Measurements from ENCODE around the gene FSCN2. TPM values are rescaled to one million over a fixed set of nuclear protein-coding genes. Genes with fewer than 3 reads are reported as not detected.

FSCN2 gene
- total and polyA plus RNA-seq, 2 experiments from 2014 or later = 0.13 to 1.6 TPM

GRCh38 chr17:81487487-81488275 is 40.5 kb upstream of the FSCN2 start:
- Histone ChIP-seq H3F3A (replicated peaks; ENCODE audit: low read depth) (peaks cover 4% of the 10 kb centered on the region), H3K4me2 (peak overlapping the region; percentile 78), H3K4me3 (peak overlapping the region; percentile 51; the same call in 1 of the 2 replicates), H3K4me1 (ENCODE audit: insufficient read depth) (peaks cover 32% of the 10 kb centered on the region), H4K20me1 (replicated peaks; ENCODE audit: insufficient read depth) (no peaks in the 10 kb centered on the region), H3K27me3 (ENCODE audit: insufficient read depth) (peaks cover 35% of the 10 kb centered on the region), H3K27ac (ENCODE audit: low read depth) (no peak overlapping the region), H3K36me3 (ENCODE audit: insufficient read depth) (no peaks in the 10 kb centered on the region), H2AFZ (no peak overlapping the region; the same call in 1 of the 2 replicates), H3K9me2 (ENCODE audit: insufficient read depth) (no peaks in the 10 kb centered on the region), H3K79me2 (replicated peaks; ENCODE audit: insufficient read depth) (no peaks in the 10 kb centered on the region)
- H3K4me3 Mint-ChIP-seq = peak overlapping the region; percentile 41; the same call in 2 of the 3 replicates
- no peaks in the 10 kb centered on the region for H3K9me3 Mint-ChIP-seq
- TF ChIP-seq POLR2AphosphoS5 (IDR thresholded peaks at IDR 0.05; ENCODE audit: low read depth) (peak; percentile 70), ZNF114 (CRISPR knock-in tag; IDR thresholded peaks at IDR 0.05) (no peak)
- ATAC-seq (peak; percentile 49), DNase-seq (ENCODE audit: low spot score) (peak; percentile 78)
- H3K27me3 Mint-ChIP-seq (ENCODE audit: insufficient read depth, low read depth, poor library complexity) = peaks cover 50% of the 10 kb centered on the region
- peaks cover 31% of the 10 kb centered on the region for H3K4me1 Mint-ChIP-seq
- H3K27ac Mint-ChIP-seq = no peak overlapping the region
- no peaks in the 10 kb centered on the region for H3K36me3 Mint-ChIP-seq (ENCODE audit: low read depth)

GRCh38 chr17:81488276-81488860 is 39.8 kb upstream of the FSCN2 start:
- Histone ChIP-seq H3K27me3 (ENCODE audit: insufficient read depth) (peaks cover 28% of the 10 kb centered on the region), H3K4me2 (peak overlapping the region; percentile 78), H3K4me1 (ENCODE audit: insufficient read depth) (peaks cover 32% of the 10 kb centered on the region), H3K4me3 (peak overlapping the region; percentile 51; the same call in 1 of the 2 replicates), H3K36me3 (ENCODE audit: insufficient read depth) (no peaks in the 10 kb centered on the region), H4K20me1 (replicated peaks; ENCODE audit: insufficient read depth) (no peaks in the 10 kb centered on the region), H3K27ac (ENCODE audit: low read depth) (no peak overlapping the region), H2AFZ (no peak overlapping the region), H3K9me2 (ENCODE audit: insufficient read depth) (no peaks in the 10 kb centered on the region), H3K79me2 (replicated peaks; ENCODE audit: insufficient read depth) (no peaks in the 10 kb centered on the region), H3F3A (replicated peaks; ENCODE audit: low read depth) (peaks cover 4% of the 10 kb centered on the region)
- Mint-ChIP-seq H3K27me3 (ENCODE audit: insufficient read depth, low read depth, poor library complexity) (peaks cover 46% of the 10 kb centered on the region), H3K27ac (no peak overlapping the region), H3K4me1 (peaks cover 31% of the 10 kb centered on the region), H3K4me3 (no peak overlapping the region), H3K36me3 (ENCODE audit: low read depth) (no peaks in the 10 kb centered on the region), H3K9me3 (no peaks in the 10 kb centered on the region)
- DNase-seq (ENCODE audit: low spot score) (peak; percentile 41), ATAC-seq (peak; percentile 0; the same call in 1 of the 3 replicates)
- TF ChIP-seq ETS1 (IDR thresholded peaks at IDR 0.05) = no peak
- no peak for TF ChIP-seq ZNF114 (CRISPR knock-in tag; IDR thresholded peaks at IDR 0.05)
- no peak for TF ChIP-seq EZH2phosphoT487 (IDR thresholded peaks at IDR 0.05; ENCODE audit: unreplicated experiment)
- no peak for TF ChIP-seq STAT1 (IDR thresholded peaks at IDR 0.05; ENCODE audit: unreplicated experiment)
- TF ChIP-seq ZNF331 (CRISPR knock-in tag; IDR thresholded peaks at IDR 0.05; ENCODE audit: low read depth) = no peak
- no peak for TF ChIP-seq POLR2AphosphoS5 (IDR thresholded peaks at IDR 0.05; ENCODE audit: low read depth)
- no peak for TF ChIP-seq REST (IDR thresholded peaks at IDR 0.05; ENCODE audit: unreplicated experiment)
- no peak for TF ChIP-seq CTCF (conservative IDR thresholded peaks at IDR 0.05; ENCODE audit: low read depth in 2 of 2)
